HCT116 (cell line): ENCODE results near the gene DNAJB1. TPM values are rescaled to one million over a fixed set of nuclear protein-coding genes. Genes with fewer than 3 reads are reported as not detected.

Experiments used
- ATAC-seq: fragments of 200-7000 bp; cut with Tn5 transposase; 2 replicates; pipeline ENCODE4 v1.9.1; 2020; ENCODE audit warnings: mild to moderate bottlenecking, moderate library complexity
- BruUV-seq: library from RNA; stranded (reverse); fragments of 400-500 nt; replicated peaks from 2 replicates; lab custom pipeline; 2021; lab: Mats Ljungman, UMichigan
- CTCF ChIA-PET: fragments of 300-600 bp; sonication (Branson Sonifier 250); formaldehyde crosslinking; loops from one replicate; lab custom pipeline; 2021; ENCODE audit warnings: antibody characterized with exemption; lab: Charles Lee
- POLR2A ChIA-PET: fragments of 300-600, 350-600 bp; sonication (Branson Sonifier 250); formaldehyde crosslinking; loops from one replicate; lab custom pipeline; 2021; ENCODE audit warnings: antibody characterized with exemption; lab: Charles Lee
- RAD21 ChIA-PET, 2 experiments: fragments of 300-600 bp; sonication (Branson Sonifier 250); formaldehyde crosslinking; loops; one replicate each; lab custom pipeline; 2023; ENCODE audit warnings: low total read pairs in 2 of 2; ENCODE audit not compliant: uncharacterized antibody in 2 of 2, unreplicated experiment in 2 of 2, low non-redundant PET in 1 of 2; lab: Charles Lee
- DNase-seq: peaks from one replicate; pipeline ENCODE4 v3.0.0-alpha.2; 2010; ENCODE audit warnings: low read depth, low spot score
- H2AFZ ChIP-seq: fragments of 200-600 bp; shearing (Covaris generic), sonication (generic); 2 replicates; pipeline ENCODE4 v1.6.1; 2017; ENCODE audit warnings: low read depth, mixed run types, mixed read lengths, antibody characterized with exemption, low read length; ENCODE audit not compliant: poor library complexity, severe bottlenecking
- H3K27ac ChIP-seq: 2 replicates; pipeline ENCODE4 v1.5.1; 2012; ENCODE audit warnings: low read depth, low read length
- H3K27me3 ChIP-seq: fragments of 200-600 bp; sonication (generic); 2 replicates; pipeline ENCODE4 v1.6.1; 2016; ENCODE audit warnings: mixed run types, low read length, mixed read lengths; ENCODE audit not compliant: insufficient read depth
- H3K36me3 ChIP-seq, 2 experiments: fragments of 200-500 bp in 1 of 2; fragments of 200-600 bp in 1 of 2; sonication (Bioruptor generic) in 1 of 2; sonication (generic) in 1 of 2; 2 replicates each; pipeline versions ENCODE4 v1.5.1 to v1.6.1; 2014 to 2016; ENCODE audit warnings: low read length in 2 of 2, inconsistent platforms in 1 of 2, mixed read lengths in 1 of 2, mixed run types in 1 of 2; ENCODE audit not compliant: insufficient read depth in 2 of 2, control insufficient read depth in 1 of 2
- H3K4me1 ChIP-seq, 2 experiments: fragments of 200-600 bp in 1 of 2; sonication (generic) in 1 of 2; 2 replicates each; pipeline versions ENCODE4 v1.5.1 to v1.6.1; 2012 to 2017; ENCODE audit warnings: low read length in 2 of 2, inconsistent platforms in 1 of 2, mild to moderate bottlenecking in 1 of 2, mixed read lengths in 1 of 2, mixed run types in 1 of 2, moderate library complexity in 1 of 2; ENCODE audit not compliant: insufficient read depth in 2 of 2, control insufficient read depth in 1 of 2
- H3K4me2 ChIP-seq: fragments of 200-600 bp; sonication (generic); 2 replicates; pipeline ENCODE4 v1.6.1; 2017; ENCODE audit warnings: mixed run types, low read length, mixed read lengths
- H3K4me3 ChIP-seq, 2 experiments: fragments of 200-600 bp in 1 of 2; sonication (generic) in 1 of 2; replicated peaks in 1 of 2; 2 replicates each; pipeline ENCODE4 v1.5.1; 2011 to 2016; ENCODE audit warnings: low read length in 2 of 2, control low read depth in 1 of 2, low read depth in 1 of 2, mild to moderate bottlenecking in 1 of 2, mixed read lengths in 1 of 2, mixed run types in 1 of 2
- H3K79me2 ChIP-seq: fragments of 200-600 bp; sonication (generic); 2 replicates; pipeline ENCODE4 v1.6.1; 2017; ENCODE audit warnings: mild to moderate bottlenecking, mixed run types, low read length, moderate library complexity, mixed read lengths; ENCODE audit not compliant: insufficient read depth
- H3K9ac ChIP-seq: fragments of 200-600 bp; sonication (generic); 2 replicates; pipeline ENCODE4 v1.6.1; 2016; ENCODE audit warnings: low read length, mixed read lengths
- H3K9me2 ChIP-seq: fragments of 200-600 bp; sonication (generic), shearing (Covaris generic); 2 replicates; pipeline ENCODE4 v1.6.1; 2017; ENCODE audit warnings: mixed run types, mild to moderate bottlenecking, moderate library complexity; ENCODE audit not compliant: insufficient read depth
- H3K9me3 ChIP-seq, 2 experiments: fragments of 200-500 bp in 1 of 2; fragments of 200-600 bp in 1 of 2; sonication (Bioruptor generic) in 1 of 2; sonication (generic) in 1 of 2; 2 replicates each; pipeline ENCODE4 v1.6.1; 2014 to 2017; ENCODE audit warnings: low read length in 2 of 2, mixed read lengths in 2 of 2, inconsistent platforms in 1 of 2, low read depth in 1 of 2, mild to moderate bottlenecking in 1 of 2, mixed run types in 1 of 2, moderate library complexity in 1 of 2; ENCODE audit not compliant: control insufficient read depth in 1 of 2, insufficient read depth in 1 of 2
- H4K20me1 ChIP-seq: fragments of 200-600 bp; sonication (generic), shearing (Covaris generic); 2 replicates; pipeline ENCODE4 v1.6.1; 2017; ENCODE audit warnings: mixed run types, mild to moderate bottlenecking, moderate library complexity; ENCODE audit not compliant: insufficient read depth
- CEBPB ChIP-seq: IDR thresholded peaks from 2 replicates; pipeline ENCODE4 v1.6.1; 2012; ENCODE audit warnings: low read depth
- EGR1 ChIP-seq: IDR thresholded peaks from 2 replicates; pipeline ENCODE4 v1.6.1; 2012; ENCODE audit warnings: low read depth
- ELF1 ChIP-seq: IDR thresholded peaks from 2 replicates; pipeline ENCODE4 v1.6.1; 2012; ENCODE audit warnings: low read depth, borderline replicate concordance
- EZH2 ChIP-seq: fragments of 200-600 bp; sonication (generic); IDR thresholded peaks from 2 replicates; pipeline ENCODE4 v1.6.1; 2017; ENCODE audit warnings: antibody characterized with exemption, mixed run types
- EZH2phosphoT487 ChIP-seq: fragments of 200-600 bp; IDR thresholded peaks from 2 replicates; pipeline ENCODE4 v1.6.1; 2018; ENCODE audit warnings: antibody characterized with exemption, borderline replicate concordance
- FOSL1 ChIP-seq: IDR thresholded peaks from 2 replicates; pipeline ENCODE4 v1.6.1; 2012; ENCODE audit warnings: low read depth
- POLR2A ChIP-seq: IDR thresholded peaks from 2 replicates; pipeline ENCODE4 v1.7.0; 2011; ENCODE audit warnings: borderline replicate concordance; ENCODE audit not compliant: insufficient read depth, insufficient read length; ENCODE audit errors: extremely low read depth
- RAD21 ChIP-seq: IDR thresholded peaks from 2 replicates; pipeline ENCODE4 v1.6.1; 2012; ENCODE audit warnings: low read depth, mild to moderate bottlenecking
- REST ChIP-seq: IDR thresholded peaks from 2 replicates; pipeline ENCODE4 v1.6.1; 2012; ENCODE audit warnings: low read depth
- SIN3A ChIP-seq: IDR thresholded peaks from 2 replicates; pipeline ENCODE4 v1.6.1; 2012; ENCODE audit warnings: low read depth
- SP1 ChIP-seq: IDR thresholded peaks from 2 replicates; pipeline ENCODE4 v1.6.1; 2012; ENCODE audit warnings: low read depth
- SRF ChIP-seq: IDR thresholded peaks from 2 replicates; pipeline ENCODE4 v1.6.1; 2012; ENCODE audit warnings: low read depth
- TCF7L2 ChIP-seq: IDR thresholded peaks from 2 replicates; pipeline ENCODE4 v1.7.0; 2011; ENCODE audit warnings: borderline replicate concordance, inconsistent platforms; ENCODE audit not compliant: insufficient read depth, insufficient read length; ENCODE audit errors: extremely low read depth
- YY1 ChIP-seq: IDR thresholded peaks from 2 replicates; pipeline ENCODE4 v1.6.1; 2011; ENCODE audit warnings: low read length, low read depth, moderate library complexity, mild to moderate bottlenecking; ENCODE audit not compliant: insufficient replicate concordance; ENCODE audit errors: extremely low read depth
- ZFX ChIP-seq: fragments of 450-650 bp; IDR thresholded peaks from 2 replicates; pipeline ENCODE4 v1.6.1; 2017
- ZNF274 ChIP-seq: fragments of 200-500 bp; sonication (Bioruptor generic); IDR thresholded peaks from 2 replicates; pipeline ENCODE4 v1.6.1; 2014; ENCODE audit warnings: mild to moderate bottlenecking, low read depth, low read length, inconsistent platforms
- intact Hi-C: fragments of 100-400 bp; cut with micrococcal nuclease; formaldehyde crosslinking; loops from 2 replicates; pipeline ENCODE4 v1.10.0; 2022
- total RNA-seq: library from RNA; stranded (reverse); gene quantifications from one replicate; pipeline ENCODE4 v1.2.1, GENCODE V29; 2021; ENCODE audit not compliant: unreplicated experiment
- TF ChIP-seq, protein P1 (sequence below): IDR thresholded peaks from 2 replicates; pipeline ENCODE4 v1.6.1; 2012
- TF ChIP-seq, protein P2 (sequence below): IDR thresholded peaks from 2 replicates; pipeline ENCODE4 v1.6.1; 2011; ENCODE audit warnings: mild to moderate bottlenecking, low read length, moderate library complexity; ENCODE audit not compliant: insufficient replicate concordance; ENCODE audit errors: extremely low read depth

DNAJB1 gene
- total RNA-seq, 1 experiment from 2014 or later = 175 TPM

GRCh38 chr19:14525729-14526128, 7.5 kb upstream of the DNAJB1 start:
- ChIA-PET CTCF (no interaction called here), POLR2A (interaction anchor here (1.1 to 1.3 kb wide), 2 partner anchors 8 to 12 kb away, joined by 3 to 5 read pairs; no protein-coding TSS in a partner anchor), RAD21 (no interaction called here)
- H3K36me3 ChIP-seq = no peaks in the 10 kb centered on the region
- BruUV-seq = no TSS peak
- TF ChIP-seq CEBPB (no peak), YY1 (no peak), EZH2phosphoT487 (no peak), ZFX (no peak), TCF7L2 (no peak), REST (no peak), SP1 (no peak), FOSL1 (no peak), SIN3A (no peak), POLR2A (no peak), EGR1 (no peak), RAD21 (no peak), ZNF274 (no peak), ELF1 (no peak), SRF (no peak), EZH2 (no peak)
- TF ChIP-seq, protein P1, sequence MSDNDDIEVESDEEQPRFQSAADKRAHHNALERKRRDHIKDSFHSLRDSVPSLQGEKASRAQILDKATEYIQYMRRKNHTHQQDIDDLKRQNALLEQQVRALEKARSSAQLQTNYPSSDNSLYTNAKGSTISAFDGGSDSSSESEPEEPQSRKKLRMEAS = no peak
- TF ChIP-seq, protein P2, sequence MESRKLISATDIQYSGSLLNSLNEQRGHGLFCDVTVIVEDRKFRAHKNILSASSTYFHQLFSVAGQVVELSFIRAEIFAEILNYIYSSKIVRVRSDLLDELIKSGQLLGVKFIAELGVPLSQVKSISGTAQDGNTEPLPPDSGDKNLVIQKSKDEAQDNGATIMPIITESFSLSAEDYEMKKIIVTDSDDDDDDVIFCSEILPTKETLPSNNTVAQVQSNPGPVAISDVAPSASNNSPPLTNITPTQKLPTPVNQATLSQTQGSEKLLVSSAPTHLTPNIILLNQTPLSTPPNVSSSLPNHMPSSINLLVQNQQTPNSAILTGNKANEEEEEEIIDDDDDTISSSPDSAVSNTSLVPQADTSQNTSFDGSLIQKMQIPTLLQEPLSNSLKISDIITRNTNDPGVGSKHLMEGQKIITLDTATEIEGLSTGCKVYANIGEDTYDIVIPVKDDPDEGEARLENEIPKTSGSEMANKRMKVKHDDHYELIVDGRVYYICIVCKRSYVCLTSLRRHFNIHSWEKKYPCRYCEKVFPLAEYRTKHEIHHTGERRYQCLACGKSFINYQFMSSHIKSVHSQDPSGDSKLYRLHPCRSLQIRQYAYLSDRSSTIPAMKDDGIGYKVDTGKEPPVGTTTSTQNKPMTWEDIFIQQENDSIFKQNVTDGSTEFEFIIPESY = no peak
- no peaks in the 10 kb centered on the region for H3K9me3 ChIP-seq
- ATAC-seq = no peak
- no peak for DNase-seq
- no peak overlapping the region for H3K4me2 ChIP-seq
- intact Hi-C loops = no loop called here
- H3K27me3 ChIP-seq = no peaks in the 10 kb centered on the region
- no peak overlapping the region; the same call in 1 of the 2 replicates for H3K9ac ChIP-seq
- peaks cover 12% of the 10 kb centered on the region for H3K79me2 ChIP-seq
- no peaks in the 10 kb centered on the region for H3K9me2 ChIP-seq
- H3K27ac ChIP-seq = no peak overlapping the region
- H3K4me1 ChIP-seq = peaks cover 30 to 61% of the 10 kb centered on the region in 2 experiments
- 0 out of 2 replicates have a peak, but pooled peaks cover 3% of the 10 kb centered on the region for H4K20me1 ChIP-seq
- no peak overlapping the region for H3K4me3 ChIP-seq
- H2AFZ ChIP-seq = no peak overlapping the region
